Mucosa of descending colon (tissue), 3 donors: ENCODE measurements around the gene TUT1. TPM values are rescaled to one million over a fixed set of nuclear protein-coding genes. Genes with fewer than 3 reads are reported as not detected.

ENCODE experiments used
- ATAC-seq: fragments of 200-7000 bp; cut with Tn5 transposase; one replicate; pipeline ENCODE4 v1.9.1; 2020; ENCODE audit warnings: mild to moderate bottlenecking, moderate library complexity
- DNase-seq, 3 donors: peaks; one replicate each; pipeline ENCODE4 v3.0.0-alpha.2; 2020
- H3K36me3 ChIP-seq: fragments of 200-600 bp; one replicate; pipeline ENCODE4 v1.8.0; 2021; ENCODE audit warnings: low read depth, mild to moderate bottlenecking
- H3K4me1 ChIP-seq: fragments of 200-600 bp; one replicate; pipeline ENCODE4 v1.8.0; 2021; ENCODE audit warnings: low read depth, mild to moderate bottlenecking
- H3K4me3 ChIP-seq: fragments of 200-600 bp; one replicate; pipeline ENCODE4 v1.8.0; 2021; ENCODE audit warnings: mild to moderate bottlenecking
- H3K9me3 ChIP-seq: fragments of 200-600 bp; one replicate; pipeline ENCODE4 v1.8.0; 2021; ENCODE audit warnings: mild to moderate bottlenecking
- CTCF ChIP-seq: fragments of 200-600 bp; IDR thresholded peaks from one replicate; pipeline ENCODE4 v1.8.0; 2022; ENCODE audit warnings: antibody characterized with exemption, mild to moderate bottlenecking
- intact Hi-C, 2 donors: fragments of 100-400 bp; cut with DNase I in 1 of 2; cut with micrococcal nuclease in 1 of 2; formaldehyde crosslinking; loops; one replicate each; pipeline versions ENCODE4 v1.11.0 to v1.11.1; 2022; cut with DNase I, micrococcal nuclease
- total RNA-seq, 3 donors: library from RNA; stranded (reverse); fragmentation: NEBNext Ultra II Directional in 2 of 3; extraction: Animal tissue kit (Norgen Biotek cat#: 25700) in 2 of 3; gene quantifications; one replicate each; pipeline versions ENCODE4 v1.2.1 to v1.2.4, GENCODE V29; 2021 to 2023
- donor health status: DM: no; HTN: no; CAD: no; lungs with moderate emphysema.
- donor health status: DM: no; HTN: no; CAD: no.
- donor health status: DM: no; HTN: yes; CAD: no.

Gene TUT1
- total RNA-seq, 3 donors from 2014 or later: 11.9 to 19.8 (median 13.3) TPM

- H3K4me3 ChIP-seq: no peak overlapping the region
- ATAC-seq (no peak), DNase-seq (peak in 1 of 3 donors; percentile 51)
- peaks cover 16% of the 10 kb centered on the region for H3K4me1 ChIP-seq
- intact Hi-C loops: no loop called here
- no peaks in the 10 kb centered on the region for H3K36me3 ChIP-seq
- H3K9me3 ChIP-seq: no peaks in the 10 kb centered on the region
- no peak for TF ChIP-seq CTCF
These were observed 14.1 kb downstream of the TUT1 start for GRCh38 chr11:62577046-62577714.

- H3K4me3 ChIP-seq: no peak overlapping the region
- H3K4me1 ChIP-seq: peaks cover 18% of the 10 kb centered on the region
- DNase-seq: peak in 1 of 3 donors; percentile 53
- no peaks in the 10 kb centered on the region for H3K36me3 ChIP-seq
- H3K9me3 ChIP-seq: no peaks in the 10 kb centered on the region
- intact Hi-C loops: no loop called here
- no peak for TF ChIP-seq CTCF
- no peak for ATAC-seq
These were observed 15.5 kb downstream of the TUT1 start for GRCh38 chr11:62575837-62576236.

GRCh38 chr11:62575156-62575555, 16.2 kb downstream of the TUT1 start:
- Histone ChIP-seq H3K4me3 (no peak overlapping the region), H3K9me3 (no peaks in the 10 kb centered on the region), H3K4me1 (peaks cover 18% of the 10 kb centered on the region), H3K36me3 (peaks cover 5% of the 10 kb centered on the region)
- DNase-seq (peak; percentile 57 to 76 (median 65)), ATAC-seq (peak; percentile 22)
- intact Hi-C loops: no loop called here
- no peak for TF ChIP-seq CTCF

GRCh38 chr11:62574363-62575071, 16.8 kb downstream of the TUT1 start:
- no peak for TF ChIP-seq CTCF
- no peaks in the 10 kb centered on the region for H3K9me3 ChIP-seq
- intact Hi-C loops: no loop called here
- peaks cover 18% of the 10 kb centered on the region for H3K4me1 ChIP-seq
- ATAC-seq (peak; percentile 32), DNase-seq (peak; percentile 52 to 76 (median 59))
- H3K36me3 ChIP-seq: peaks cover 5% of the 10 kb centered on the region
- H3K4me3 ChIP-seq: peak overlapping the region; percentile 67

- Histone ChIP-seq H3K4me1 (peaks cover 18% of the 10 kb centered on the region), H3K36me3 (peaks cover 8% of the 10 kb centered on the region), H3K9me3 (no peaks in the 10 kb centered on the region), H3K4me3 (peak within 1 kb of the TSS; percentile 67)
- peak; percentile 98 to 99 (median 99) for DNase-seq
- ATAC-seq: peak; percentile 94
- intact Hi-C loops: no loop called here
- TF ChIP-seq CTCF: no peak
These were observed 17.5 kb downstream of the TUT1 start, which contains the start of gene EEF1G for GRCh38 chr11:62573592-62574362. EEF1G (minus strand) TSS chr11:62573891; CDS start chr11:62573842, 49 bp downstream.
